PFSK-1 (cell line): Measurements from ENCODE around the gene IKZF1.

Experiments used
- FOXP2 ChIP-seq: optimal IDR thresholded peaks from 2 replicates; pipeline ENCODE3; 2011; ENCODE audit warnings: borderline replicate concordance, control low read depth, inconsistent platforms; ENCODE audit not compliant: insufficient read depth; ENCODE audit errors: extremely low read length, extremely low read depth
- POLR2AphosphoS5 ChIP-seq: IDR thresholded peaks from 2 replicates; pipeline ENCODE4 v1.6.1; 2012; ENCODE audit warnings: low read depth, mild to moderate bottlenecking, control low read depth, low read length, moderate library complexity
- SIN3A ChIP-seq: IDR thresholded peaks from 2 replicates; pipeline ENCODE4 v1.6.1; 2012; ENCODE audit warnings: mild to moderate bottlenecking, low read length, moderate library complexity, borderline replicate concordance; ENCODE audit not compliant: insufficient read depth
- TAF1 ChIP-seq: IDR thresholded peaks from 2 replicates; pipeline ENCODE4 v1.6.1; 2012; ENCODE audit warnings: low read length, control low read depth, borderline replicate concordance; ENCODE audit not compliant: insufficient read depth
- TF ChIP-seq, protein P1 (sequence below), 2 experiments: IDR thresholded peaks; 2 replicates each; pipeline versions ENCODE4 v1.6.1 to v1.8.0; 2011 to 2012; ENCODE audit warnings: low read depth in 2 of 2, low read length in 2 of 2, control low read depth in 1 of 2, inconsistent platforms in 1 of 2, mild to moderate bottlenecking in 1 of 2, moderate library complexity in 1 of 2; ENCODE audit not compliant: insufficient read depth in 1 of 2

DNA sequence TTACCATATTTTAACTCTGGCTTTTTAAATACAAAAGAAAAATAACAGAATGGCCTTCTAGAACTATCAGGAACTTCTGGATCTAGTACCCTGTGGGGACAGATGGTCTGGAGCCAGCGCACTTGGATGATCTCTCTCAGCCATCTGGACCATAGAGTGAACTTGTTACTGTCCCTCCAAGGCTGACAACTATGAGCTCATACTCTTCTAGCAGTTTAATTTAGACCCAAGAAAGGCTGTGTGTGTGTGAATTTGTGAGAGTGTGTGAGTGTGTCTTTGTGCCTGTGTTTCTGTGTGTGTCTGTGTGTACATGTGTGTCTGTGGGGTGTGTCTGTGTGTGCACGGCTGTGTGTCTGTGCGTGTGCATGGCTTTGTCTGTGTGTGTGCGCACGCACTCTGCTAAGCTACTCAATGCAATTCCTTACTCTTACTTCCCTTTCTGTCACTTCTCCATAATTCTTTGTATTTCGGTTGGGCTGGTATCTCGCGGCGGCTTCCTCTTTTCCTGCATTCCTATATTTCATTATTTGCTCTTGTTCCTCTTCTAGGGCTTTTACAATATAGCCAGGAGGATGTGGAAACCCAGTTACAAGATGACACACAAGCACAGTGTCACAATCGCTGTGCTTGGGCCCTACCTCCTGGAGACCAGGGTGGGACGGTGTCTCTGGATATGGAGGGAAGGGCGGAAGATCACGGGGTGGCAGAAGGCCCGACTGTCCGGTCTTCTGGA, 51.9 kb downstream of the IKZF1 start:
- no peak for TF ChIP-seq POLR2AphosphoS5
- TF ChIP-seq TAF1, result no peak
- TF ChIP-seq, protein P1, sequence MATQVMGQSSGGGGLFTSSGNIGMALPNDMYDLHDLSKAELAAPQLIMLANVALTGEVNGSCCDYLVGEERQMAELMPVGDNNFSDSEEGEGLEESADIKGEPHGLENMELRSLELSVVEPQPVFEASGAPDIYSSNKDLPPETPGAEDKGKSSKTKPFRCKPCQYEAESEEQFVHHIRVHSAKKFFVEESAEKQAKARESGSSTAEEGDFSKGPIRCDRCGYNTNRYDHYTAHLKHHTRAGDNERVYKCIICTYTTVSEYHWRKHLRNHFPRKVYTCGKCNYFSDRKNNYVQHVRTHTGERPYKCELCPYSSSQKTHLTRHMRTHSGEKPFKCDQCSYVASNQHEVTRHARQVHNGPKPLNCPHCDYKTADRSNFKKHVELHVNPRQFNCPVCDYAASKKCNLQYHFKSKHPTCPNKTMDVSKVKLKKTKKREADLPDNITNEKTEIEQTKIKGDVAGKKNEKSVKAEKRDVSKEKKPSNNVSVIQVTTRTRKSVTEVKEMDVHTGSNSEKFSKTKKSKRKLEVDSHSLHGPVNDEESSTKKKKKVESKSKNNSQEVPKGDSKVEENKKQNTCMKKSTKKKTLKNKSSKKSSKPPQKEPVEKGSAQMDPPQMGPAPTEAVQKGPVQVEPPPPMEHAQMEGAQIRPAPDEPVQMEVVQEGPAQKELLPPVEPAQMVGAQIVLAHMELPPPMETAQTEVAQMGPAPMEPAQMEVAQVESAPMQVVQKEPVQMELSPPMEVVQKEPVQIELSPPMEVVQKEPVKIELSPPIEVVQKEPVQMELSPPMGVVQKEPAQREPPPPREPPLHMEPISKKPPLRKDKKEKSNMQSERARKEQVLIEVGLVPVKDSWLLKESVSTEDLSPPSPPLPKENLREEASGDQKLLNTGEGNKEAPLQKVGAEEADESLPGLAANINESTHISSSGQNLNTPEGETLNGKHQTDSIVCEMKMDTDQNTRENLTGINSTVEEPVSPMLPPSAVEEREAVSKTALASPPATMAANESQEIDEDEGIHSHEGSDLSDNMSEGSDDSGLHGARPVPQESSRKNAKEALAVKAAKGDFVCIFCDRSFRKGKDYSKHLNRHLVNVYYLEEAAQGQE (IDR thresholded peaks at IDR 0.05; ENCODE audit: insufficient read depth in 1 of 2, low read depth in 2 of 2, low read length in 2 of 2), result no peak
- no peak for TF ChIP-seq FOXP2
- TF ChIP-seq SIN3A, result no peak
